ENCODE results near the gene C3orf70. TPM values are rescaled to one million over a fixed set of nuclear protein-coding genes. Genes with fewer than 3 reads are reported as not detected.

Gene C3orf70, protein sequence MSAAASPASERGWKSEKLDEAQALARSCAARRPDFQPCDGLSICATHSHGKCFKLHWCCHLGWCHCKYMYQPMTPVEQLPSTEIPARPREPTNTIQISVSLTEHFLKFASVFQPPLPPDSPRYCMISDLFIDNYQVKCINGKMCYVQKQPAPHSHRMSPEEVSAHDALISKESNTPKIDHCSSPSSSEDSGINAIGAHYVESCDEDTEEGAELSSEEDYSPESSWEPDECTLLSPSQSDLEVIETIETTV
- 1.6 TPM for polyA plus RNA-seq (2013, experiment 1 of 2)
- polyA plus RNA-seq (2013, experiment 2 of 2), result 1.0 TPM

DNA sequence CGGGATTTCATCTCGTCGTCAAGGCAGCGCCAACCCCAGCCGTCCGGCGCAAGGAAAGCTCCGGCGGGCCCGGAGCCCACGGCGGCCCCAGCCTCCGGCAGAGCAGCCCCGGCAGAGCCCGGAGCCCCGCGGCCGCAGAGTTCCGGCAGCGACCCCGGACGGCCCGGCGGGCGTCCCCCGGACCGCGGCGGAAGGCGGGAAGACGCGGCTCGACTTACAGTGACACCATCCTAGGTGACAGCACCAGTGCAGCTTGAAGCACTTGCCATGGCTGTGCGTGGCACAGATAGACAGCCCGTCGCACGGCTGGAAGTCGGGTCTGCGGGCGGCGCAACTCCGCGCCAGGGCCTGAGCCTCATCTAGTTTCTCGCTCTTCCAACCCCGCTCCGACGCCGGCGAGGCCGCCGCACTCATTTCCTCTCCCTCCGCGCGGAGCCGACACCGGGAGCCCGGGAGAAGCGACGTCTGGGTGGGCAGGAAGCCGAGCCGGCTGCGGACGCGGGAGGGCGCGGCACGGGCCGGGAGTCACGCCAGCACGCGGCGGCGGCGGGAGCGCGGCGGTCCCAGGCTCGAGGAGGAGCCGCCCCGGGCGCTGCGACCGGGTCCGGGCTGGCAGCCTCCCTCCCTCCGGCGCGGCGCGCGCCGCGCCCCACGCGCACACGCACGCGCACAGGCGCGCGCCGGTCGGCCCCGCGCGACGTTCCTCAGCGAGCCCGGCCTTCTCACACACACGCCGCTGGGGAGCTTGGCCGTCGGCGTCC, at the start of gene C3orf70:
Gene C3orf70 (minus strand): TSS at position 651 of the 761 bp plus-strand sequence. CDS start 237 bp downstream, at position 414.
- Histone ChIP-seq H3K9me3 (ENCODE audit: control insufficient read depth, low read length) (no peaks in the 10 kb centered on the region), H3K27ac (ENCODE audit: low read depth, low read length, severe bottlenecking) (peak within 1 kb of the TSS; percentile 29), H3K4me1 (ENCODE audit: control insufficient read depth, insufficient read depth, low read length, poor library complexity, severe bottlenecking) (no peaks in the 10 kb centered on the region), H3K36me3 (ENCODE audit: control insufficient read depth, insufficient read depth, low read length) (no peaks in the 10 kb centered on the region), H3K4me3 (ENCODE audit: extremely low read depth, insufficient read depth, low read length, poor library complexity, severe bottlenecking) (peak within 1 kb of the TSS; percentile 51)
- 0 to 1% methylated on average over 77 to 81 of the region's 113 CpGs for WGBS, 2 experiments (ENCODE audit: insufficient coverage in 2 of 2)

DNA sequence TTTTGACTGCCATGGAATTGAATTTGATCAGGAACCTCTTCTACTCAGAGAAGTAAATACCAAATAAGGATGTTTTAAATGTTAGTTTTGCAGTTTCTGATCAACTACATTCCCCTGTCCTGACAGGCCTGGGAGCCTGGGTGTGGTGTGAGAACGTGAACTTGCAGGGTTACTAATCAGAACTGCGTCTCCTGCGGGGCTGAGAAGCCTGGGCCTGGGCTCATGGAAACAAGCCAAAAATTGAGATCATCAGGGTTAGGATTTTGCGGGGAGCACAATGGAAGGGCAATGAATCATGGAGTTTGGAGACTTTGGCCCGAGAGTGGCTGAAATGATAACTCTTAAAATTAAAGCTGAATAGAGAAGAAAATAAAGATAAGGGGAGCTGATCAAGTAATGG, 47.8 kb upstream of the C3orf70 start:
- Histone ChIP-seq H3K4me3 (ENCODE audit: extremely low read depth, insufficient read depth, low read length, poor library complexity, severe bottlenecking) (no peak overlapping the region), H3K36me3 (ENCODE audit: control insufficient read depth, insufficient read depth, low read length) (no peaks in the 10 kb centered on the region), H3K4me1 (ENCODE audit: control insufficient read depth, insufficient read depth, low read length, poor library complexity, severe bottlenecking) (no peaks in the 10 kb centered on the region), H3K9me3 (ENCODE audit: control insufficient read depth, low read length) (no peaks in the 10 kb centered on the region), H3K27ac (ENCODE audit: low read depth, low read length, severe bottlenecking) (no peak overlapping the region)
- 89 to 100% methylated on average over 4 to 5 of the region's 5 CpGs for WGBS, 2 experiments (ENCODE audit: insufficient coverage in 2 of 2)

DNA sequence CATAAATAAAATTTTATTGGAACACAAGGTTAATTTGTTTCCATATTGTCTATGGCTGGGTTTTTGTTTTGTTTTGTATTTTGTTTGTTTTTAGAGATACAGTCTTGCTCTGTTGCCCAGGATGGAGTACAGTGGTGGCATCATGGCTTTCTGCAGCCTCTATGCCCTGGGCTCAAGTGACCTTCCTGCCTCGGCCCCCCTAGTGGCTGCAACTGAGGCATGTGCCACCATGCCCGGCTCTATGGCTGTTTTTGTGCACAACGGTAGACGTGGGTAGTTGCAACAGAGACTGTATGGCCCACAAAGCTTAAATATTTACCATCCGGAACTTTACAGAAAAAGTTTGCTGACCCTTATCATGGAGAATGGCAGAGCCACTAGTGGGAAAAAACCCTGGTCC, 46.8 kb upstream of the C3orf70 start:
- 91 to 93% methylated on average over 4 to 5 of the region's 5 CpGs for WGBS, 2 experiments (ENCODE audit: insufficient coverage in 2 of 2)
- Histone ChIP-seq H3K36me3 (ENCODE audit: control insufficient read depth, insufficient read depth, low read length) (no peaks in the 10 kb centered on the region), H3K27ac (ENCODE audit: low read depth, low read length, severe bottlenecking) (no peak overlapping the region), H3K4me1 (ENCODE audit: control insufficient read depth, insufficient read depth, low read length, poor library complexity, severe bottlenecking) (no peaks in the 10 kb centered on the region), H3K4me3 (ENCODE audit: extremely low read depth, insufficient read depth, low read length, poor library complexity, severe bottlenecking) (no peak overlapping the region), H3K9me3 (ENCODE audit: control insufficient read depth, low read length) (no peaks in the 10 kb centered on the region)

DNA sequence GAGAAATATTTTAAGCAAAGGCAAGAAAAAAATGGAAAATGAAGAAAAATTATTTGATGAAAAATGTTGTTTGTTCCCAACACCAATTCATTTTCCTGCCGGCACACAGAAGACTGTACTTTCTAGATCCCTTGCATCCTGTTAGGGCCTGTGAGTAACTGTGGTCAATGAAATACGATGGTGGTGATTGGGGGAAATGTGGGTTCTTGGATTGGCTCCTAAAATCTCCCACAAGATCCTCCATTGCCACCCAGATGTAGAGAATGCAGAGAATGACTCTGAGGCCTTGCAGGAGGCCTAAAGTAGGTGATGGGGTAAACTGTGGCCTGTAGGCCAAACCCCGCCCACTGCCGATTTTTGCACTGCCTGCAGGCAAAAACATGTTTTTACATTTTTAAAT, 46.3 kb upstream of the C3orf70 start:
- WGBS, 2 experiments (ENCODE audit: insufficient coverage in 2 of 2), result no CpG with 5 or more reads among the region's 4 CpGs
- Histone ChIP-seq H3K9me3 (ENCODE audit: control insufficient read depth, low read length) (no peaks in the 10 kb centered on the region), H3K27ac (ENCODE audit: low read depth, low read length, severe bottlenecking) (no peak overlapping the region), H3K4me3 (ENCODE audit: extremely low read depth, insufficient read depth, low read length, poor library complexity, severe bottlenecking) (no peak overlapping the region), H3K36me3 (ENCODE audit: control insufficient read depth, insufficient read depth, low read length) (no peaks in the 10 kb centered on the region), H3K4me1 (ENCODE audit: control insufficient read depth, insufficient read depth, low read length, poor library complexity, severe bottlenecking) (no peaks in the 10 kb centered on the region)

DNA sequence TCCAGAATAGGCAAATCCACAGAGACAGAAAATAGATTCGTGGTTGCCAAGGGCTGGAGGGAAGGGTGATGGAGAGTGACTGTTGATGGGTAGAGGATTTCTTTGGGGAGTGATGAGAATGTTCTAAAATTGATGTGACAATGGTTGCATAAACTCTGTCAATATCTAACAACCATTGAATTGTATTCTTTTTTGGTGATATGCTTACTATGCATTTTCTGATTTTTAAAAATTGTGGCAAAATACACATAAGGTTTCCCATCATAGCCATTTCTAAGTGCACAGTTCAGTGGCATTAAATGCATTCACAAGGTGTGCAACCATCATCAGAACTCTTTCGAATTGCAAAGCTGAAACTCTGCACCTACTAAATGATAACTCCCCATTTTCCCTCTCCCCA, 44.2 kb upstream of the C3orf70 start:
- Histone ChIP-seq H3K4me3 (ENCODE audit: extremely low read depth, insufficient read depth, low read length, poor library complexity, severe bottlenecking) (no peak overlapping the region), H3K36me3 (ENCODE audit: control insufficient read depth, insufficient read depth, low read length) (no peaks in the 10 kb centered on the region), H3K27ac (ENCODE audit: low read depth, low read length, severe bottlenecking) (no peak overlapping the region), H3K4me1 (ENCODE audit: control insufficient read depth, insufficient read depth, low read length, poor library complexity, severe bottlenecking) (no peaks in the 10 kb centered on the region), H3K9me3 (ENCODE audit: control insufficient read depth, low read length) (no peaks in the 10 kb centered on the region)
- 78 to 91% methylated on average over 1 to 2 of the region's 2 CpGs for WGBS, 2 experiments (ENCODE audit: insufficient coverage in 2 of 2)

DNA sequence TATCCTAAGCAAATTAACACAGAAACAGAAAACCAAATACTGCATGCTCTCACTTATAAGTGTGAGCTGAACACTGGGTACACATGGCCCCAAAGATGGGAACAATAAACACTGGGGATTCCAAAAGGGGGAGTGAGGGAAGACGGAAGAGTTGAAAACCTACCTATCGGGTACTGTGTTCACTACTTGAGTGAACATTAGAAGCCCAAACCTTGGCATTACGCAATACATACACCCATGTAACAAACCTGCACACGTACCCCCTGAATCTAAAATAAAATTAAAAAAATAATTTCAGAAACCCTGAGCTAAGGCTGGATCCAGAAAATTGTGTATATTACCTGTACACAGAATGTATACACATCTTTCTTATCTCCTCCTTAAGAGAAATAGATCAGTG, 42.8 kb upstream of the C3orf70 start:
- Histone ChIP-seq H3K36me3 (ENCODE audit: control insufficient read depth, insufficient read depth, low read length) (no peaks in the 10 kb centered on the region), H3K9me3 (ENCODE audit: control insufficient read depth, low read length) (no peaks in the 10 kb centered on the region), H3K27ac (ENCODE audit: low read depth, low read length, severe bottlenecking) (no peak overlapping the region), H3K4me1 (ENCODE audit: control insufficient read depth, insufficient read depth, low read length, poor library complexity, severe bottlenecking) (no peaks in the 10 kb centered on the region), H3K4me3 (ENCODE audit: extremely low read depth, insufficient read depth, low read length, poor library complexity, severe bottlenecking) (no peak overlapping the region)
- 93% methylated on average over 3 of the region's 4 CpGs; no CpG with 5 or more reads in 1 of the 2 experiments for WGBS, 2 experiments (ENCODE audit: insufficient coverage in 2 of 2)

DNA sequence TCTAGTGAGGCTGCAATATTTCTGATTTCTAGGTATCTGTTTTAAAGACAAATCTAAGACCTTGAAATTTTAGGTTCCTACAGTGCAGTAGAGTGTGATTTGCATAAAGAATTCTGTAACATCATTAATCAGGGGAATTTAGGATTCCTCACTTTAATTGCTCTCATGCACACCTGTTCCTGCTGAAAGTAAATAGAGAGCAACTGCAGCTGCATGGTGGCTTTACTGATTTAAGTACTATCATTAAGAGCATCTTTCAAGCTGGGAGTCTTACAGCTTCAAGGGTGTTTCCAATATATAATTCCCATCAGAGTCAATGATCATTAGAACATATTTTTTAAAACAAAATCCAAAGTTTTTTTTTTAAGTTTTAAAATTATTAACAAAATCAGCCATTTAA, 36.0 kb upstream of the C3orf70 start:
- H3K36me3 ChIP-seq (ENCODE audit: control insufficient read depth, insufficient read depth, low read length), result no peaks in the 10 kb centered on the region
- no peaks in the 10 kb centered on the region for H3K9me3 ChIP-seq (ENCODE audit: control insufficient read depth, low read length)
- no peak overlapping the region for H3K4me3 ChIP-seq (ENCODE audit: extremely low read depth, insufficient read depth, low read length, poor library complexity, severe bottlenecking)
- H3K27ac ChIP-seq (ENCODE audit: low read depth, low read length, severe bottlenecking), result no peak overlapping the region
- no peaks in the 10 kb centered on the region for H3K4me1 ChIP-seq (ENCODE audit: control insufficient read depth, insufficient read depth, low read length, poor library complexity, severe bottlenecking)

DNA sequence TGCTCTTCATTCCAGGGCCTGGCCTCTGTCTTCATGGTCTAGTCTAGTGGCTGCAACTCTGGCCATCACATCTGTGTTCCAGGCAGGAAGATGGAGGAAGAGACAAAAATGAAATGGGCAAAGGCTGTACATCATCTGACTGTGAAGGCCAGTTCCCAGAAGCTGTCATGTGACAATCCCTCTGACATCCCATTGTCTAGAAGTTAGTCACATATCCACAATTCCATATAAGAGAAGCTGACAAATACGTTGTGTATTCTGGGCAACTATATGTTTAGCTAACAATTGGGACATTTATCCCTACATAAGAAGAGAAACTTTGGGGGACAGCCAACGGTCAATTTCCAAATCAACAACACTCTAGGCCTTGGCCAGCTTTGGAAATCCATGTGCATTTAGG, 34.5 kb upstream of the C3orf70 start:
- no peak overlapping the region for H3K27ac ChIP-seq (ENCODE audit: low read depth, low read length, severe bottlenecking)
- no peak overlapping the region for H3K4me3 ChIP-seq (ENCODE audit: extremely low read depth, insufficient read depth, low read length, poor library complexity, severe bottlenecking)
- H3K36me3 ChIP-seq (ENCODE audit: control insufficient read depth, insufficient read depth, low read length), result no peaks in the 10 kb centered on the region
- 88 to 100% methylated on average over 1 of the region's 2 CpGs for WGBS, 2 experiments (ENCODE audit: insufficient coverage in 2 of 2)
- H3K9me3 ChIP-seq (ENCODE audit: control insufficient read depth, low read length), result no peaks in the 10 kb centered on the region
- H3K4me1 ChIP-seq (ENCODE audit: control insufficient read depth, insufficient read depth, low read length, poor library complexity, severe bottlenecking), result no peaks in the 10 kb centered on the region

DNA sequence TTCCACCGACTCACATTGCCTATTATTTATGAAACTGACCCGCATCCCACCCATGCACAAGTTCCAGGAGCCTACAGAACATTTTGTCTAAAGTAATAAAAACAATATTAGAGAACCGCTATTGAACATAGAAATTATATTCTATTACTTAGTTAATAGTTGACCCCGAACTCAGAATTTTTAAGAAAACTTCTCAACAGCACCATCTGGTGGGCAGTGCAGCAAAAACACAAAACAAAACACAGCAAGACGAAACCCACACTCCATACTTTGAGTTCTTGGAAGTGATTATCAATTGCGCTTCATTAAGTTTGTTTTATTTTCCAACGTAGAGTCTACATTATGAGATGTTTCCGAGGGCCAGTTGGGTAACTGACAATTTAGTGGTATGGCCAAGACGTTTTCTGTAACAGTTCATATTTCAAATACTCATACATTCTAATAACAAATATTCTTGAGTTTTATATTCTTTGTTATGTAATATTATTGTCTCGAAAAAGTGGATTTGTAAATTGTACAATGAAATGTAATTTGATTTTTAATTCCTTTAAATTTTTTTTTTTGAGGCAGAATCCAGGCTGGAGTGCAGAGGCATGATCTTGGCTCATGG, 24.0 kb upstream of the C3orf70 start:
- H3K4me3 ChIP-seq (ENCODE audit: extremely low read depth, insufficient read depth, low read length, poor library complexity, severe bottlenecking), result no peak overlapping the region
- peaks cover 5% of the 10 kb centered on the region for H3K4me1 ChIP-seq (ENCODE audit: control insufficient read depth, insufficient read depth, low read length, poor library complexity, severe bottlenecking)
- H3K36me3 ChIP-seq (ENCODE audit: control insufficient read depth, insufficient read depth, low read length), result no peaks in the 10 kb centered on the region
- 49% methylated on average over 4 of the region's 10 CpGs; no CpG with 5 or more reads in 1 of the 2 experiments for WGBS, 2 experiments (ENCODE audit: insufficient coverage in 2 of 2)
- H3K9me3 ChIP-seq (ENCODE audit: control insufficient read depth, low read length), result no peaks in the 10 kb centered on the region
- no peak overlapping the region for H3K27ac ChIP-seq (ENCODE audit: low read depth, low read length, severe bottlenecking)

DNA sequence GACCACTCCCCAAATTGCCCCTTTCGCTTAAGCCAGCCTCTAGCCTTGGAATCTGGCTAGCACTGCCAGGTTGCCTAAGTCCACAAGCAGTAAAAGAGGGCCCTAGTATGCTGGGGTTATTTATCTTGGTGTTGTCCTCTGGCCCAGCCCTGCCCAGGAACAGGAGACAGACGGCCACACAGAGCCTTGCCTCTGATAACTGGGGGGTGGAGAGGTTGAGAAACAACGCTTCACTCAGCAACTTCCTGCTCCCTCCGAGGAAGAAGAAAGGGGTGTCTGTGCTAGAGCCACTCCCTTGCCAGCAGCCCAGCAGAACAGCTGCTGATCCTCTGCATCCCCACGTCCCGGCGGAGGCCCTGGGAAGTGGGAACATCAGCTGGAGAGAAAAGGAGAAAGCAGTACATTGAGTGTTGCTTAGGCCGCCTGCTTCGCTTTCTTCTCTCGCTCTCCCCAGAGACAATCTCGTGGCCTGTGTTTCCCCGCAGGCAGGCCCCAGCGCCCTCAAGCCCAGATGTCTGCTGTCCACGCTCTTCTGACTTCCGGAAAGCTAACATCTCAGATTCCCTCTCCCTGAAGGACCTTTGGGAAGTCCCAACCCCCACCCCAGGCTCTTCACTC, 22.6 kb upstream of the C3orf70 start:
- 14 to 36% methylated on average over 8 to 9 of the region's 15 CpGs for WGBS, 2 experiments (ENCODE audit: insufficient coverage in 2 of 2)
- peaks cover 5% of the 10 kb centered on the region for H3K4me1 ChIP-seq (ENCODE audit: control insufficient read depth, insufficient read depth, low read length, poor library complexity, severe bottlenecking)
- H3K36me3 ChIP-seq (ENCODE audit: control insufficient read depth, insufficient read depth, low read length), result no peaks in the 10 kb centered on the region
- H3K27ac ChIP-seq (ENCODE audit: low read depth, low read length, severe bottlenecking), result peak overlapping the region; percentile 94
- no peak overlapping the region for H3K4me3 ChIP-seq (ENCODE audit: extremely low read depth, insufficient read depth, low read length, poor library complexity, severe bottlenecking)
- no peaks in the 10 kb centered on the region for H3K9me3 ChIP-seq (ENCODE audit: control insufficient read depth, low read length)
